ENCODE results near the gene APOL2.
"Not testable (repeated sequence)": the region's sequence is repeated elsewhere in the genome, so short reads cannot be mapped to it uniquely, and the experiment has no call there.

The APOL2 gene

DNA sequence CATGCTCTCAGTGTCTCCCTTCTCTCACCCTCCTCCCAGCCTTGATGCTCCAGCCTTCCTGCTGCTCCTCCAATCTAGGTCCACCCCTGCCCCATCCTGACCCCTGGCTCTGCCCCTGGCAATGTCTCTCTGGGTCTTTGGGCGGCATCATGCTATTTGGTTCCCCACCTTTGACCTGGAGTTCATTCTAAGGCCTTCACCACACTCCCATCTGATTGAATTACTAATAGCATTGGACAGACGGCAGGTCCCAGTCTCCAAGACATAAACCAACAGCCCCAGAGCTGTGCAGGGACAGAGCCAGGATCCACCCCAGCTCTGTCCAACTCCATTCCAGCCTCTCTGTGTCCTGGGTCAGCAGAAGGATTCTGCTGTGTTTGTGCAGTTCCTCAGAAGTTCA lies 44.9 kb downstream of the APOL2 start:
- TF ChIP-seq, protein P1, sequence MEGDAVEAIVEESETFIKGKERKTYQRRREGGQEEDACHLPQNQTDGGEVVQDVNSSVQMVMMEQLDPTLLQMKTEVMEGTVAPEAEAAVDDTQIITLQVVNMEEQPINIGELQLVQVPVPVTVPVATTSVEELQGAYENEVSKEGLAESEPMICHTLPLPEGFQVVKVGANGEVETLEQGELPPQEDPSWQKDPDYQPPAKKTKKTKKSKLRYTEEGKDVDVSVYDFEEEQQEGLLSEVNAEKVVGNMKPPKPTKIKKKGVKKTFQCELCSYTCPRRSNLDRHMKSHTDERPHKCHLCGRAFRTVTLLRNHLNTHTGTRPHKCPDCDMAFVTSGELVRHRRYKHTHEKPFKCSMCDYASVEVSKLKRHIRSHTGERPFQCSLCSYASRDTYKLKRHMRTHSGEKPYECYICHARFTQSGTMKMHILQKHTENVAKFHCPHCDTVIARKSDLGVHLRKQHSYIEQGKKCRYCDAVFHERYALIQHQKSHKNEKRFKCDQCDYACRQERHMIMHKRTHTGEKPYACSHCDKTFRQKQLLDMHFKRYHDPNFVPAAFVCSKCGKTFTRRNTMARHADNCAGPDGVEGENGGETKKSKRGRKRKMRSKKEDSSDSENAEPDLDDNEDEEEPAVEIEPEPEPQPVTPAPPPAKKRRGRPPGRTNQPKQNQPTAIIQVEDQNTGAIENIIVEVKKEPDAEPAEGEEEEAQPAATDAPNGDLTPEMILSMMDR (IDR thresholded peaks at IDR 0.05; ENCODE audit: poor library complexity, severe bottlenecking) = no peak
- H3K9me3 ChIP-seq (ENCODE audit: severe bottlenecking) = no peaks in the 10 kb centered on the region
- H3K27ac ChIP-seq (ENCODE audit: poor library complexity, severe bottlenecking) = no peak overlapping the region
- no peaks in the 10 kb centered on the region for H3K27me3 ChIP-seq (ENCODE audit: insufficient read depth, poor library complexity, severe bottlenecking)
- DNase-seq (ENCODE audit: low spot score) (no peak), ATAC-seq (ENCODE audit: low read depth) (no peak)
- H3K4me1 ChIP-seq (ENCODE audit: insufficient read depth, poor library complexity, severe bottlenecking) = no peaks in the 10 kb centered on the region
- no peak overlapping the region for H3K4me3 ChIP-seq (ENCODE audit: severe bottlenecking)
- H3K36me3 ChIP-seq (ENCODE audit: low read depth) = no peaks in the 10 kb centered on the region

DNA sequence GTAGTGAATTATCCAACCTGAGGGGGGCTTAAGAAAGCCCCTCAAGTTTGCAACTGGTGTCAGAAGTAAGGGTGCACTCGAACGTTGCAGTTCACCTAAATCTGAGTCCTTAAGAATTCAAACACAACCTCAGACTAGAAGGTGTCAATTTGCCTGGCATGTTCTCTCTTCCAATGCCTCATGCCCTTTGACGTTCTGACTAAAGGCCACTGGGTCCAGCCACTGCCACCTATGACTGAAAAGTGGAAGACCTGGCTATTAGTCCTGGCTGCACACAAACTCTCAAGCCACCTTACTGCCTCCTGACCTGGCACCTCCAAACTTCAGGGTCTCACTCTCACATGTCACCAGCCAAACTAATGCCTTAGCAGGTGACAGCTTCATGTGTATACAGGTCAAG lies 45.8 kb downstream of the APOL2 start:
- H3K27me3 ChIP-seq (ENCODE audit: insufficient read depth, poor library complexity, severe bottlenecking) = no peaks in the 10 kb centered on the region
- DNase-seq (ENCODE audit: low spot score) = no peak
- TF ChIP-seq, protein P1 (IDR thresholded peaks at IDR 0.05; ENCODE audit: poor library complexity, severe bottlenecking) = no peak
- no peak overlapping the region for H3K4me3 ChIP-seq (ENCODE audit: severe bottlenecking)
- no peak for ATAC-seq (ENCODE audit: low read depth)
- no peak overlapping the region for H3K27ac ChIP-seq (ENCODE audit: poor library complexity, severe bottlenecking)
- no peaks in the 10 kb centered on the region for H3K4me1 ChIP-seq (ENCODE audit: insufficient read depth, poor library complexity, severe bottlenecking)
- no peaks in the 10 kb centered on the region for H3K36me3 ChIP-seq (ENCODE audit: low read depth)
- no peaks in the 10 kb centered on the region for H3K9me3 ChIP-seq (ENCODE audit: severe bottlenecking)

DNA sequence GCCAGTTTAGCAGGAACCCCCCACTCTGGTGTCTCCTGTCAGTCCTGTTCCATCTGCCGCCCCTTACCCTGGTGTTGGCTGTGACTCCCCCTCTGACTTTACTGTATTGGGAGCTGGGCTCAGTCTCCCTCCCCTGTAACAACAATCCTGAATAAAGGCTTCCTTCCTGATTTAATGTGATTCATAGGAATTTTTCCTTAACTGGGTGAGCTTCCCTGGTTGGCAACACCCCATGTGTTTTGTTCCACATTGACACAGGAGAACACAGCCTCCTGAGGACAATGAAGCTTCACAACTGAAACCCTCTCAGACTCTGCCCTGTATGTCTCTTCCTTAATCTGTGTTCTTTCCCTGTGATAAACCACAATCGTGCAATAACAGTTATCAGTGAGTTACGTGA lies 46.2 kb downstream of the APOL2 start:
- ATAC-seq (ENCODE audit: low read depth) = no peak
- H3K9me3 ChIP-seq (ENCODE audit: severe bottlenecking) = no peaks in the 10 kb centered on the region
- H3K4me1 ChIP-seq (ENCODE audit: insufficient read depth, poor library complexity, severe bottlenecking) = no peaks in the 10 kb centered on the region
- H3K27ac ChIP-seq (ENCODE audit: poor library complexity, severe bottlenecking) = no peak overlapping the region
- TF ChIP-seq, protein P1 (IDR thresholded peaks at IDR 0.05; ENCODE audit: poor library complexity, severe bottlenecking) = no peak
- no peak for DNase-seq (ENCODE audit: low spot score)
- H3K27me3 ChIP-seq (ENCODE audit: insufficient read depth, poor library complexity, severe bottlenecking) = no peaks in the 10 kb centered on the region
- H3K4me3 ChIP-seq (ENCODE audit: severe bottlenecking) = no peak overlapping the region
- no peaks in the 10 kb centered on the region for H3K36me3 ChIP-seq (ENCODE audit: low read depth)

DNA sequence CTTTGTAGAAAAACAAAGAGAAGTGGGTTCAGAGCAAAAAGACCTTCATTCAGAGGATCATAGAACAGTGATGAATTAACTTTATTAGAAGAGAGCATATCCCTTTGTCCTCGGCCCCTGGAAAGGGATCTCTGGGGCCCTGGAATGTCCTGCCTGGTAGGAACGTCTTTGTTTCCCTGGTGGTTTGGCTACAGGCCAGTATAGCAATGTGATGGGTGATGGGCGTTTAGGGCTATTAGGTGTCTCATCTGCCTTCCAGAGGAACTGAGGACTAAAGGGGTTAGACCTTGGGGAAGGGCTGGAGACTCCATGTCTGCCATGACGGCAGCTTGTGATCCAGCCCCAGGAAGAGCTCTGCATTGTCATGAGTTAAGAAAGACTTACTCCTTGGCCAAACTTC lies 46.8 kb downstream of the APOL2 start:
- no peaks in the 10 kb centered on the region for H3K9me3 ChIP-seq (ENCODE audit: severe bottlenecking)
- no peaks in the 10 kb centered on the region for H3K4me1 ChIP-seq (ENCODE audit: insufficient read depth, poor library complexity, severe bottlenecking)
- H3K36me3 ChIP-seq (ENCODE audit: low read depth) = no peaks in the 10 kb centered on the region
- TF ChIP-seq, protein P1 (IDR thresholded peaks at IDR 0.05; ENCODE audit: poor library complexity, severe bottlenecking) = no peak
- H3K4me3 ChIP-seq (ENCODE audit: severe bottlenecking) = no peak overlapping the region
- no peaks in the 10 kb centered on the region for H3K27me3 ChIP-seq (ENCODE audit: insufficient read depth, poor library complexity, severe bottlenecking)
- DNase-seq (ENCODE audit: low spot score) (no peak), ATAC-seq (ENCODE audit: low read depth) (0 out of 3 replicates have a peak, but pooled peaks have one; percentile 12)
- no peak overlapping the region for H3K27ac ChIP-seq (ENCODE audit: poor library complexity, severe bottlenecking)

DNA sequence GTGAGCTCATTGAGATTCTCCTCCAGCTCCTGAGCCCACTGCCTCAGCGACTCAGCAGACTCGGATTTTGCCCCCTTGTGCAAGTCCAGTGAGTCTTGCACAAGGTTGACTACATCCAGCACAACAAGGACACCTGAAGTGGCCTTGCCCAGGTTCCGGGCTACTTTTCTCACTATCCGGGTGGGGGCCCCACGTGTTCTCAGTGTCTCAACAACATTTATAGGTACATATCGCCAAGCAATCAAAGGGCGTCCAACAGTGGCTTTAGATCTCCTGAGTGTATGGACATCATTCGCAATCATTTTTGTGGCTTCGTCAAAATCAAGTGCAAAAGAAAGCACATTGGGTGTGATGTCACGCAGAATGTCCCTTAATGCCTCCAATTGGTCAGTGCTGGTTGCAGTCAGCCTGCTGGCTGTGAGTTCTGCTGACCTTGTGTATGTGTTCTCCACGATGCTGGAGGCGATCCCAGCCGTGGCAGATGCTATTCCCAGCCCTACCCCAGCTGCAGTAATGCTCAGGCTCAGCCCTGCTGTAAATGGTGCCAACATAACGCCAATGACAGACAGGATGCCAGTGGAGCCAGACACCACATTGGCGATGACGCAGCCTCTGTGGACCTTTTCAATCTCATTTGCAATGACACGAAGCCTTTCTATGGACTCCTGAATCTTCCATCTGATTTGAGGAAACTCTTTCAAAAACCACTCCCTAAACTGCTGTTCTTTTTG lies 48.1 kb downstream of the APOL2 start:
- Histone ChIP-seq H3K4me1 (ENCODE audit: insufficient read depth, poor library complexity, severe bottlenecking) (no peaks in the 10 kb centered on the region), H3K9me3 (ENCODE audit: severe bottlenecking) (no peaks in the 10 kb centered on the region), H3K4me3 (ENCODE audit: severe bottlenecking) (no peak overlapping the region), H3K27me3 (ENCODE audit: insufficient read depth, poor library complexity, severe bottlenecking) (no peaks in the 10 kb centered on the region), H3K36me3 (ENCODE audit: low read depth) (no peaks in the 10 kb centered on the region), H3K27ac (ENCODE audit: poor library complexity, severe bottlenecking) (no peak overlapping the region)
- DNase-seq (ENCODE audit: low spot score) = no peak
- no peak for ATAC-seq (ENCODE audit: low read depth)
- TF ChIP-seq, protein P1 (IDR thresholded peaks at IDR 0.05; ENCODE audit: poor library complexity, severe bottlenecking) = no peak

DNA sequence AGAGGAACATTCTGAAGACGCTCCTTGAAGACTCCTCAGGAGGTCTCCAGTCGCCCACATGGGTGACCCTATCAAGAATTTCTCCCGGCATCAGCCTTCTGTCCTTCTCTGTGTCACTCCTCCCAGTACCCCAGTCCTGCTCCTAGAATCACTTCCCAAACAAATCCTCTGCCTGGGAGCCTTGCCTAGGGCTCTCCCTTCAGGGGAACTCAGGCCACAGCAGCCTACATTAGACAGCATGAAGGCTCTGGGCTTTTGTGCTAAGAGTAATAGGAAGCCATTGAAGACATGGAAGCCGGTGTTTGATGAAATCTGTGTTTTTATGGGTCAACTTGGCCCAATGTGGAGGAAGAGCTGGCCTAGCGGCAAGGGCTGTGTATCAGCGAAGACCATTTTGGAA lies 51.5 kb downstream of the APOL2 start:
- not testable (repeated sequence) for H3K27me3 ChIP-seq (ENCODE audit: insufficient read depth, poor library complexity, severe bottlenecking); H3K9me3 ChIP-seq (ENCODE audit: severe bottlenecking); DNase-seq (ENCODE audit: low spot score); H3K36me3 ChIP-seq (ENCODE audit: low read depth); H3K4me3 ChIP-seq (ENCODE audit: severe bottlenecking); H3K4me1 ChIP-seq (ENCODE audit: insufficient read depth, poor library complexity, severe bottlenecking); H3K27ac ChIP-seq (ENCODE audit: poor library complexity, severe bottlenecking)
- ATAC-seq (ENCODE audit: low read depth) = peak; percentile 10; the same call in 1 of the 3 replicates

Data from RWPE2 (cell line).